Measurements from ENCODE around the gene ZNF536.

Gene ZNF536

DNA sequence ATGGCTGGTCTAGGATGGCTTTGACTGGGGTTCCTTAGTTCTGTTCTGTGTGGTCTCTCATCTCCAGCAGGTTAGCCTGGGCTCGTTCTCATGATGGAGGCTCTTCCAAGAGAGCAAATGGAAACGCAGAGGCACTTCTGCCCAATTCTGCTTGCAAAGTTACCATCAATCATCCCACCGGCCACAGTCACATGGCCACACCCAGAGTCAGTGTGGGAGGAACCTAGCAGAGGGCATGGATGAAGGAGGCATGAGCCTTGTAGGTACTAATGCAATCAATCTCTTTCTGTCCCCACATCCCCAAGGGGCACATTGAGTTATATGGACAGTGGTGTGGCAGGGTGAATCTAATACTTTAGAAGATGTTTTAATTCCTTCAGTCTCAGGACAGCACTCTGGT is 207.2 kb downstream of the ZNF536 start:
- DNase-seq (ENCODE audit: low spot score in 2 of 2) = no peak
- Mint-ChIP-seq H3K27me3 (peaks cover 25% of the 10 kb centered on the region), H3K4me1 (no peaks in the 10 kb centered on the region), H3K36me3 (ENCODE audit: insufficient read depth) (peaks cover 2% of the 10 kb centered on the region), H3K4me3 (no peak overlapping the region), H3K27ac (ENCODE audit: low read depth) (no peak overlapping the region), H3K9me3 (no peaks in the 10 kb centered on the region)
- ATAC-seq (replicated peaks; ENCODE audit: extremely low read depth, poor library complexity, severe bottlenecking) = no peak

DNA sequence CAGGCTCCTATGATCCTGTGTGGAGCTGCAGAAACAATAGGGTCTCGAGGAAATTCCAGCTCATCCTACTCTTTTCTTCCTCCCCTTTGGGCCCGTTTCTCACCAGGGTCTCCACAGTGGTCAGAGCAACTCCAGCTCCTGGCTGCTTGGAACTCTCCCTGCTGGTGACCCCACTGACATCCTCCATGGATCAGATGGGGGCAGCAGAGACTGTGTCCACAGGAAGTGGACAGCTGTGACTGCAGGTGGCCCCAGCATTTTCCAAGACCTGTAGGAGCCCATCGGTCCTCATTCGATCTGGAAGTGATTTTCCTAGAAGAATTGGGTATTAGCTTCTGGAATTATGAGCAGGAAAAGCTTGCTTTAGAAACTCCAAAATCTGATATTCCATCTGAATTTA is 208.5 kb downstream of the ZNF536 start:
- DNase-seq (ENCODE audit: low spot score in 2 of 2) (no peak), ATAC-seq (replicated peaks; ENCODE audit: extremely low read depth, poor library complexity, severe bottlenecking) (no peak)
- Mint-ChIP-seq H3K36me3 (ENCODE audit: insufficient read depth) (peaks cover 2% of the 10 kb centered on the region), H3K4me1 (no peaks in the 10 kb centered on the region), H3K27me3 (peaks cover 26% of the 10 kb centered on the region), H3K4me3 (no peak overlapping the region), H3K9me3 (no peaks in the 10 kb centered on the region), H3K27ac (ENCODE audit: low read depth) (no peak overlapping the region)

DNA sequence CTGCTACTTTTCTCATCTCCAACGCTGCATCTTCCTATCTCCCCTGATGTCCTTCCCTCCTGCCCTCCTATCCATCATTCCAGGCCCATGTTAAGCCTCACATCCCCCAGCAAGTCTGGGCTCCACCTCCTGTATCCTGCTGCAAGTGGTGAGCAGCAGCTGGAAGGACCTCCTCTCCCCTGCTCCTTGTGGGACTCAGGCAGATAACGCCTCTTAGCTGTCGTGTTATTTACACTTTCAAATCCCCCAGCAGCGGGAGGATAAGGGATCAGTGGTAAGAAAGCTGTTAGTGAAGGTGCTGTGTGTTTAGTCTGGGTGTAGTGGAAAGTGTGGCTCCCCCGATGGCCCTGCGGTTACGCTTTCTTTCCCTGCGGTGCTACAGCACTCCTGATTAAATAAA is 211.9 kb downstream of the ZNF536 start:
- Mint-ChIP-seq H3K27me3 (peaks cover 26% of the 10 kb centered on the region), H3K36me3 (ENCODE audit: insufficient read depth) (peaks cover 2% of the 10 kb centered on the region), H3K9me3 (no peaks in the 10 kb centered on the region), H3K27ac (ENCODE audit: low read depth) (no peak overlapping the region), H3K4me3 (no peak overlapping the region), H3K4me1 (no peaks in the 10 kb centered on the region)
- no peak for ATAC-seq (replicated peaks; ENCODE audit: extremely low read depth, poor library complexity, severe bottlenecking)
- no peak for DNase-seq (ENCODE audit: low spot score in 2 of 2)

DNA sequence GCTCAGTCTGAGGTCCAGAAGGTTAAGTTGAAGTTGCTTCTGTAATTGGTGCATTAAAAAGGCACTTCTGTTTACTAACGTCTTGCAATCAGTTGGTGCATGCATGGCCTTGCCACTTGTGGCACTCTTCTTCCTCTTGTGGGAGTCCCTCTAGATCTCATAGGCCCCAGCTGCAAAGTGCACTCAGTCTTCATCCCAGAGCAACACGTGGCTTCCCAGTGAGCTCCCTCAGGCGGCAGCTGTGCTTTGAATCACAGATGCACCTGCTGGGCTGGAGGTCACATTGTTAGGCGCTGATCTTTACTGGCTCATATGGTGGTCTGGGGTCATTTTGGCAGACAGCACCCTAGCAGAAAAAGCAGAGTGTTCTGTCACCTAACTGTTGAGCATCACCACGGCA is 215.7 kb downstream of the ZNF536 start:
- no peaks in the 10 kb centered on the region for H3K4me1 Mint-ChIP-seq
- DNase-seq (ENCODE audit: low spot score in 2 of 2) (no peak), ATAC-seq (replicated peaks; ENCODE audit: extremely low read depth, poor library complexity, severe bottlenecking) (no peak)
- no peaks in the 10 kb centered on the region for H3K36me3 Mint-ChIP-seq (ENCODE audit: insufficient read depth)
- peaks cover 9% of the 10 kb centered on the region for H3K27me3 Mint-ChIP-seq
- no peak overlapping the region for H3K4me3 Mint-ChIP-seq
- H3K27ac Mint-ChIP-seq (ENCODE audit: low read depth) = no peak overlapping the region
- H3K9me3 Mint-ChIP-seq = peaks cover 6% of the 10 kb centered on the region

DNA sequence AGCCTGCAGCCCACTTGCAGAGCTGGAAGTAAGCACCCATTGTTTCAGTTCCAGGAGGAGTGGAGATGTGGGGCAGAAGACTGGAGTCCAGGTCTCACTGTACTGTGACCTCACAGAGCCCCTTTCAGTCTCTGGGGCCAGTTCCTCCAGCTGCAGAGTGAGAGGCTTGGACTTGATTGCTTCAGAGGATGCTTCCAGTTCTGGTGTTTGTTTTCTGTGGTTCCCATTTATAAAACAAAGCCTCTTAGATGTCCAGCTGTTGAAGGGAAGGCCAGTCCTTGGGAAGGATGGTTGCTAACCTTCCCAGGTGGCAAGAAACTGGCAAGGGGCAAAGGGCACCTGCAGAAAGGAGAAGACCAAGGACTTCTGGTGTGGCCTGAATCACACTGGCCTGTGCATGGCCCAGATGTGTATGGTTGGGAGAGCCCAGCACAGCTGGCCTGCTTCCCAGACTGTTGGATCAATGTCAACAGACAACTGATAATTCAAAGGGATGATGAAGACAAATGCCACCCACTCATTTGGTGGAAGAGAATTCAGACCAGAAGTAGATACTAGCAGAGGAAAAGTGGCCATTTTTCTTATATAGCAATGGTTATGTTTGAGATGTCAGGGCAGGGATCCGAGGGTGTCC is 218.5 kb downstream of the ZNF536 start:
- H3K4me3 Mint-ChIP-seq = no peak overlapping the region
- H3K9me3 Mint-ChIP-seq = peaks cover 6% of the 10 kb centered on the region
- no peak overlapping the region for H3K27ac Mint-ChIP-seq (ENCODE audit: low read depth)
- ATAC-seq (replicated peaks; ENCODE audit: extremely low read depth, poor library complexity, severe bottlenecking) = no peak
- peaks cover 6% of the 10 kb centered on the region for H3K27me3 Mint-ChIP-seq
- no peaks in the 10 kb centered on the region for H3K36me3 Mint-ChIP-seq (ENCODE audit: insufficient read depth)
- no peaks in the 10 kb centered on the region for H3K4me1 Mint-ChIP-seq
- no peak for DNase-seq (ENCODE audit: low spot score in 2 of 2)

DNA sequence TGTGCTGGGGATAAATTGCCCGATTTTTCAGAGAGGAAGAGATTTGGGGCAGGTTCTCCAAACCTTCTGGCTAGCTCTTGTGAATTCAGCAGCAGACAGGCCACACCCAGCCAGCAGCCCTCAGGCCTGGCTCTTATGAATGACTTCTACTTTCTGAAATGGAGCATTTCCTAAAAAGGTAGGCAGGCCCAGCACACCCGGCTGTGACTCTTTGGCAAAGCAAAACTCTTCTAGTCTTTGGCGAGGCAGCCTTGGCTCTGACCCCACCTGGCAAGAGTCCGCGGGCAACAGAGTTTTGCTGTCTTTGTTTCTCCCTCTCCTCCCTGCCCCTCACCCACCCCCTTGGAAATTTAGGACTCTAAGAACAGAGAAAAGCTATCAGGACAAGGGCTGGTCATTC is 221.2 kb downstream of the ZNF536 start:
- H3K27me3 Mint-ChIP-seq = peaks cover 10% of the 10 kb centered on the region
- H3K4me3 Mint-ChIP-seq = no peak overlapping the region
- H3K27ac Mint-ChIP-seq (ENCODE audit: low read depth) = no peak overlapping the region
- no peaks in the 10 kb centered on the region for H3K4me1 Mint-ChIP-seq
- peaks cover 6% of the 10 kb centered on the region for H3K9me3 Mint-ChIP-seq
- H3K36me3 Mint-ChIP-seq (ENCODE audit: insufficient read depth) = no peaks in the 10 kb centered on the region
- DNase-seq (ENCODE audit: low spot score in 2 of 2) = no peak
- ATAC-seq (replicated peaks; ENCODE audit: extremely low read depth, poor library complexity, severe bottlenecking) = no peak

DNA sequence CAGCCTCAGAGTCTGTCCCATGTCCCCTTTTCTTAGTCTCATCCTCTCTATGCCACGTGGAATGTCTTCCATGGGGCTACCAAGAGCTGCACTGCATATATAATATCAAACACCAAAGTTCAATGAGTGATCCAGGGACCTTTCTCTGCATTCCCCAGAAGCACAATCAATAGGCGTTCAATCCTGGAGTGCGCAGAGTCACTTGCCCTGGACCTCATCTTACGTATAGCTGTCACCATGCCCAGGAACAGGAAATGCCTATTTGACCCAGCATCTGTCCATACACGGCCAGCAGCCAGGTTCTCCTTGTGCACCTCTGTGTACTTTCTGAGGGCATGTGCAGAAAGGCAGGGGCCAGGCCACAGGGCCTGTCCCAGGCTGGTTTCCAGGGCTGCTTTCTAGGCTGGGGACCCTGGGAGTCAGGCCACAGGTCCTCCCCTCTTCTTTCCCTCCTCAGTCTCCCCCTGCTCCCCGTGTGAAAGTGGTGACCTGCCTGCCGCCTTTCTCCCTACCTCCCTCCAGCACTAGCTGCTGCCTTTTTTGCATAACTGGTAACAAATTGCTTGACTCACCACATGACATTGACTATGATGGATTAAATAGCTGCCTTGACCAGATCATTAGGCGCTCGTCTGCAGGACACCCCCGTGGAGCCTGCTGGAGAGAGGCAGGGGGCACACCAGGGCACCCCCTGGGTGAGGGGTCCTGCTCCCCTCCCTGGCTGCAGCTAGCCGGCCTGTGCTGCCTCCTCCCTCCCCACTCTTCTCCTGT is 222.0 kb downstream of the ZNF536 start:
- Mint-ChIP-seq H3K9me3 (peaks cover 6% of the 10 kb centered on the region), H3K27ac (ENCODE audit: low read depth) (no peak overlapping the region), H3K4me1 (no peaks in the 10 kb centered on the region), H3K27me3 (peaks cover 10% of the 10 kb centered on the region), H3K36me3 (ENCODE audit: insufficient read depth) (no peaks in the 10 kb centered on the region), H3K4me3 (no peak overlapping the region)
- no peak for DNase-seq (ENCODE audit: low spot score in 2 of 2)
- no peak for ATAC-seq (replicated peaks; ENCODE audit: extremely low read depth, poor library complexity, severe bottlenecking)

DNA sequence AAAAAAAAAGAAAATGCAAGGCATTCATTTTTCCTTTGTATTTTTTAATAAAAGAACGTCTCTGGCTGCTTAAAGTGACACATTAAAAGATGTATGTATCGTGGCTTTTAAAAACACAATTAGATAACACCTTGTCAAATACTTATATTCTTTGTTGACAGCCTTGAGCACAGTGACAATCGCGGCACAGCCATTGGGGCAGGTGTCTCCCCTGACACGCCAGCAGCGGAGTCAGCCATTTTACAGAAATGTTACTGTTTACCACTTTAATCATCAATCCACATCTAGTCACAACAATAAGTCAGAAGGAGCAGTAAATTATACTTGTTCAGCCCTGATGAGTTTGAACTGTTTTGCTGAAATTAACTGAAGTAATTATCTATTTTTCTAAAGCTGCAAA is 224.1 kb downstream of the ZNF536 start:
- Mint-ChIP-seq H3K9me3 (peaks cover 1% of the 10 kb centered on the region), H3K27me3 (peaks cover 19% of the 10 kb centered on the region), H3K36me3 (ENCODE audit: insufficient read depth) (no peaks in the 10 kb centered on the region), H3K27ac (ENCODE audit: low read depth) (no peak overlapping the region), H3K4me1 (no peaks in the 10 kb centered on the region), H3K4me3 (no peak overlapping the region)
- DNase-seq (ENCODE audit: low spot score in 2 of 2) = no peak
- no peak for ATAC-seq (replicated peaks; ENCODE audit: extremely low read depth, poor library complexity, severe bottlenecking)

DNA sequence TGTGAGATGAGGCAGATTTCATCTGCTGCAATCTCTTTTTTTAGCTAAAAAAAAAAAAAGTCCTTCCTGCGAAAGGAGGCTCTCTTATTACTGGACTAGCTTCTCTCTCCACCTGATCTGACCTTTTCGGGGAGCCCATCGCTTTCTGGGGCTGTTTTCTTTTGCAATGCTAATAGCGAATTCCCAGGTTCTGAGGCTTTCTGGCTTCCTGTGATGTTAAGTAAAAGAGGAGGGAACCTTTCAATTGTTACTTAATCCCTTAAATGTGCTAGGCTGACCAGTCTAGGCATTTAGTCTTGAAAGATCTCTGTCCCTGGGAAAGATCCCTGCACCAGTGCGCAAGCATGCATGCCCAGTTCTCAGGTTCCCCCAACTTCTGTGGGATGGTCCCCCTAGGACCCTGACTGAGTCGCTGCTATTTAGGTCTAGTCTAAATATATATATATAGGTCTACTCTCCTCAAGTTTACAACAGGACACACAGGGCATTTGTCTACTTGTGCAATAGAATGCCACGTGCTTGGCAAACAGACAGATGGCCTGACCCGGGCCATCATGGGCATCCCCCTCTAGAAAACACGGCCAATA is 224.7 kb downstream of the ZNF536 start:
- Mint-ChIP-seq H3K27me3 (peaks cover 19% of the 10 kb centered on the region), H3K36me3 (ENCODE audit: insufficient read depth) (no peaks in the 10 kb centered on the region)

DNA sequence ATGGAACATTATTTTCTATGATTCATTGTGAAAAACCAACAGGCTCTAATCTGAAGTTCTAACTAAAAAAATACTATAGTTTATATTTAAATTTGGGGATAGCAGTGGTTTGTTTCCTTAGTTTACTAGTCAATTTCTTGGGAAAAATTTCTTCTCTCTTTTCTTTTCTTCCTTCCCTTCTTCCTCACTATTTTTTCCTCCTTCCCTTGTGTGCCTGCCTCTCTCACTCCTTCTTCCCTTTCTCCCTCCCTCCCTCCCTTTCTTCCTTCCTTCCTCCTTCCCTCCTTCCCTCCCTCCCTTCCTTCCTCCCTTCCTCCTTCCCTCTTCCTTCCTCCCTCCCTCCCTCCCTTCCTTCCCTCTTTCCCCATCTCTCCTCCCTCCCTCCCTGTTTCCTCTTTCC is 226.5 kb downstream of the ZNF536 start:
- no peak overlapping the region for H3K27ac Mint-ChIP-seq (ENCODE audit: low read depth)
- no peaks in the 10 kb centered on the region for H3K9me3 Mint-ChIP-seq
- H3K27me3 Mint-ChIP-seq = peaks cover 30% of the 10 kb centered on the region
- H3K4me3 Mint-ChIP-seq = no peak overlapping the region
- DNase-seq (ENCODE audit: low spot score in 2 of 2) = no peak
- no peaks in the 10 kb centered on the region for H3K4me1 Mint-ChIP-seq
- H3K36me3 Mint-ChIP-seq (ENCODE audit: insufficient read depth) = no peaks in the 10 kb centered on the region
- ATAC-seq (replicated peaks; ENCODE audit: extremely low read depth, poor library complexity, severe bottlenecking) = no peak

More for the DNA sequence above, 224.7 kb downstream of the ZNF536 start:
- no peak for ATAC-seq (replicated peaks; ENCODE audit: extremely low read depth, poor library complexity, severe bottlenecking)
- Mint-ChIP-seq H3K4me3 (no peak overlapping the region), H3K4me1 (no peaks in the 10 kb centered on the region), H3K9me3 (no peaks in the 10 kb centered on the region), H3K27ac (ENCODE audit: low read depth) (no peak overlapping the region)
- no peak for DNase-seq (ENCODE audit: low spot score in 2 of 2)

DNA sequence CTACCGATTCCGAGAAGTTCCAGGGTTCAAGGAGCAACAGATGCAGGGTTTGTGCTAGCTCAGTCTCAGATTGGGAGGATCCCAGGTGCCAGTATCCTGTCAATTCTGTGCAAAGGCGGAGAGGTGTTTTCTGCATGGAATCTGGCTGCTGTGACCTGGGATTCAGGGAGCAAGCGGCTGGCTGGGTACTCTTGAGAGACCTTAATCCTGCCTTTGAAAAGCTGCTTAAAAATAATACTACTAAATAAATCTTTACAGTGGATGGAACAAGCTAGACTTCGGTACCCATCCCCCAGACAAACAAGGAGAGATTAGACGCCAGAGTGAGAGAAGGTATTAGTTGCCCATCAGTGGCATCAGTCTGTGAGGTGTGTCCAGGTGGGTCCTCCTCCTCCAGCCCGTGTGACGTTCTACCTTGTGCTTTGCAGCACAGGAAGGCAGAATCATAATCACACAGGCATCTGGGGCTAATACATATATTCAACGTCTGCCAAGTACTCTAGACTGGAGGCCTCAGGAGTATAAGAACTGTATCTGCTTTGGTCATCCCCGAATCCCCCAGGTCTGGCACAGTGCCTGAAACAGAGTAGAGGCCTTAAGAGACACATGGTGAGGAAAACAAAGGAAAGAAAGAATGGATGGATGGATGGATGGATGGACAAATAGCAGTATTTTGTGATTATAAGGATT is 230.6 kb downstream of the ZNF536 start:
- ATAC-seq (replicated peaks; ENCODE audit: extremely low read depth, poor library complexity, severe bottlenecking) (no peak), DNase-seq (ENCODE audit: low spot score in 2 of 2) (no peak)
- Mint-ChIP-seq H3K36me3 (ENCODE audit: insufficient read depth) (no peaks in the 10 kb centered on the region), H3K9me3 (no peaks in the 10 kb centered on the region), H3K4me3 (no peak overlapping the region), H3K27me3 (peaks cover 20% of the 10 kb centered on the region), H3K4me1 (no peaks in the 10 kb centered on the region), H3K27ac (ENCODE audit: low read depth) (no peak overlapping the region)

DNA sequence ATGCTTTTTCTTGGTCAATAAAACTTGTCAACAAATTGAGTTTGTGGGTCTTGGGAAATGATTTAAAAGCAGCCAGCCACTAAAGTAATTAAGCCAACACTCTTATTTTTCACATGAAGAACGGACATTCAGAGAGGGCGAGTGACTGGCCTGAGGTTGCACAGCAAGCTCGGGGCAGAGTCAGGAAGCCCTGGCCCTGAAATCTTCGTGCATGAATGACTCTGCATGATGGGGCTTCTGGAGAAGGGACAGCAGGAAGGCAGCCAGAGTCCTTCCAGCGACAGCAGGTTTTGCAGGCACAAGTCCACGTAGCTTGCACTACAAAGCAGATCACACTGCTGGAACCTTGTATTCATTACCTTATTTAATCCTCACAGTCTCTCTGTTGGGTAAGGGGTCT is 232.5 kb downstream of the ZNF536 start:
- no peak for ATAC-seq (replicated peaks; ENCODE audit: extremely low read depth, poor library complexity, severe bottlenecking)
- no peak overlapping the region for H3K4me3 Mint-ChIP-seq
- no peaks in the 10 kb centered on the region for H3K4me1 Mint-ChIP-seq

More for the DNA sequence above, 232.5 kb downstream of the ZNF536 start:
- Mint-ChIP-seq H3K27ac (ENCODE audit: low read depth) (no peak overlapping the region), H3K9me3 (no peaks in the 10 kb centered on the region), H3K36me3 (ENCODE audit: insufficient read depth) (no peaks in the 10 kb centered on the region), H3K27me3 (peaks cover 16% of the 10 kb centered on the region)
- DNase-seq (ENCODE audit: low spot score in 2 of 2) = no peak
